Activated CD8-positive, alpha-beta memory T cell treated with anti-CD3 and anti-CD28 coated beads, Interleukin-2, amount 50 U/mL, for 48 hours (primary cell): ENCODE data around the gene COQ3.

Experiments
- DNase-seq: peaks from one replicate; pipeline ENCODE4 v3.0.0-alpha.2; 2020

Gene COQ3, protein sequence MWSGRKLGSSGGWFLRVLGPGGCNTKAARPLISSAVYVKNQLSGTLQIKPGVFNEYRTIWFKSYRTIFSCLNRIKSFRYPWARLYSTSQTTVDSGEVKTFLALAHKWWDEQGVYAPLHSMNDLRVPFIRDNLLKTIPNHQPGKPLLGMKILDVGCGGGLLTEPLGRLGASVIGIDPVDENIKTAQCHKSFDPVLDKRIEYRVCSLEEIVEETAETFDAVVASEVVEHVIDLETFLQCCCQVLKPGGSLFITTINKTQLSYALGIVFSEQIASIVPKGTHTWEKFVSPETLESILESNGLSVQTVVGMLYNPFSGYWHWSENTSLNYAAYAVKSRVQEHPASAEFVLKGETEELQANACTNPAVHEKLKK

DNA sequence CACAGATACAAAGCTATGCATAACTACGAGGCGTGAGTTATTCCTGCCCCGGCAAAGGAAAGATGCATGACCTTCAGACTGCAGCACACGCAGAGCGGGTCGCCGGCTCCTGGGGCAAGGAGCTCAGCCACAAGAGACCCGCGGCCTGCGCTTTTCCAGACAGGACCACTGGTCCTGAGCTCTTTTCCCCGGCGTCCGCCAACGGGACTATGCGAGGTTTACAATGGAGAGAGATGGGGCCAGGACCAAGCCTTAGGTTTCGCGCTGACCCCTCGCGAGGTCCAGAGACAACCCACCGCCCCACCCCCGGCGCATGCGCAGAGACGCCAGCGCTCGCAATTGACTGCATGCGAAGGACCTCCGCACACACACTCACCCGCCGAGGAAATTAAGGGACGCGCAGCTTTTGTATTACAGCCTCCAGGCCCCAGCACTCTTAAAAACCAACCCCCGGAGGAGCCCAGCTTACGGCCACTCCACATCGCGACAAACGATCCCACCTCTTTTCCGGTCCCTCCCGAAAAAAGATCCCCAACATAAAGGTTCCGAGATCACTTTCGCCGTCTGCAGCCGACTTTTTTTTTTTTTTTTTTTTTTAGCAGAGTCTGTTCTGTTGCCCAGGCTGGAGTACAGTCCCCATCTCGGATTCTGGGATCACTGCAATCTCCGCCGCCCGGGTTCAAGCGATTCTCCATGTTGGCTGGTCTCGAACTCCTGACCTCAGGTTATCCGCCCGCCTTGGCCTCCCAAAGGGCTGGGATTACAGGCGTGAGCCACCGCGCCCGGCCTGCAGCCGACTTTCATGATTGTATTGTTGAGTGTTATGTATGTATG, at the start of gene COQ3:
COQ3 (minus strand) TSS at position 498 of the 834 bp plus-strand sequence; CDS start at position 482, 16 bp downstream.
- DNase-seq: peak; percentile 89

- no peak for DNase-seq
Measured at GRCh38 chr6:99434702-99435530, 40.9 kb upstream of the COQ3 start.

DNA sequence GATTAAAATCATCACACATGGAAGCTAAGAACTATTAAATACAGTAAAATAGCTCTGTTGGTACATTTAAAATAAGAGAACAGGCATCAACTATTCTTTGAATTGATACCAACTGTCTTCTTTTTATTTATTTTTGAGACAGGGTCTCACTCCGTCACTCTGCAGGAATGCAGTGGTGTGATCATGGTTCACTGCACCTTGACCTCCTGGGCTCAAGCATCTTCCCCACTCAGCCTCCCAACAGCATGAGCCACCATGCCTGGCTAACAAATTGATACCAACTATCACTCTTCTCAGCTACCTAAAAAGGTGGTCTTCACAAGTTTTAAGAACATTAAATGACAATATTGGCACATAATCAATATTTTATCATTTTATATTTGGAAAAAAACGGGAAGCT, 38.9 kb upstream of the COQ3 start:
- DNase-seq: no peak

DNA sequence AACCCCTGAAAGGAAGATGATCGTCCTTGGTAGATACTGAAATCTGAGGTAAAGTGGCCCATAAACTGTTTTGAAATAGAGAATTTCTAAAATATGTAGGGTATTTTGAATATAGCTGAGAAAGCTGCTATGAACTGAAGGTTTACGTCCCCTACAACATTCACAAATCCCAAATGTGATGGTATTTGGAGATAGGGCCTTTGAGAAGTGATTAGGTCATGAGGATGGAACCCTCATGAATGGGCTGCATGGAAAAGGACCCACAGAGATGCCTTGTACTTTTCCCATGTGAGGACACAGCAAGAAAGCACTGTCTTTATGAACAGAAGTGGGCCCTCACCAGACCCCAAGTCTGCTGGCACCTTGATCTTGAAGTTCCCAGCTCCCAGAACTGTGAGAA, 37.9 kb upstream of the COQ3 start:
- DNase-seq: no peak

DNA sequence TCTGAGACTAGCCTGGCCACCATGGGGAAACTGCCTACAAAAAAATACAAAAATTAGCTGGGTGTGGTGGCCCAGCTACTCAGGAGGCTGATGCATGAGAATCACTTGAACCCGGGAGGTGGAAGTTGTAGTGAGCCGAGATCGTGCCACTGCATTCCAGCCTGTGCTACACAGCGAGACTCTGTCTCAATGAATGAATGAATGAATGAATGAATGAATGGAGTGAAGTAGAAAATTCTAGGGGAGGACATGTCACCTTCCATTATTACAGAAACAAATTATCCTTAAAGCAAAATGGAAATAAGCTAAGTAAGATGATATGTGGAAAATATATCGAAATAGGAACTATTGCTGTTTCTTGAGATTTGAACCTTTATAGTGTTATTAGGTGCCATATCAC, 34.0 kb upstream of the COQ3 start:
- DNase-seq: no peak

DNA sequence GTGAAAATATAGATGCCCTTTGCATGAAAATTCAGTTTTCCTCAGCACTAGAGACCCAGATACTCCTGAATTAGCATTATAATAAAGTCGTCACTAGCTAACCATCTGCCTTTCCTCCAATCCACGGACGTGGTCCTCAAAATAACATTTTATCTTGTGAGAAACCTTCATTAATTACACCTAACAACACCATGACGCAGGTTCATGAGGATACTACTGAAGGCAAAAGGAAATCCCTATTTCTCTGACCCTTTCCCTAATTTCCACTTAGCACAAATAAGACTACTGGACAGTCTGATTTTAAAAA, 32.4 kb upstream of the COQ3 start:
- no peak for DNase-seq

DNA sequence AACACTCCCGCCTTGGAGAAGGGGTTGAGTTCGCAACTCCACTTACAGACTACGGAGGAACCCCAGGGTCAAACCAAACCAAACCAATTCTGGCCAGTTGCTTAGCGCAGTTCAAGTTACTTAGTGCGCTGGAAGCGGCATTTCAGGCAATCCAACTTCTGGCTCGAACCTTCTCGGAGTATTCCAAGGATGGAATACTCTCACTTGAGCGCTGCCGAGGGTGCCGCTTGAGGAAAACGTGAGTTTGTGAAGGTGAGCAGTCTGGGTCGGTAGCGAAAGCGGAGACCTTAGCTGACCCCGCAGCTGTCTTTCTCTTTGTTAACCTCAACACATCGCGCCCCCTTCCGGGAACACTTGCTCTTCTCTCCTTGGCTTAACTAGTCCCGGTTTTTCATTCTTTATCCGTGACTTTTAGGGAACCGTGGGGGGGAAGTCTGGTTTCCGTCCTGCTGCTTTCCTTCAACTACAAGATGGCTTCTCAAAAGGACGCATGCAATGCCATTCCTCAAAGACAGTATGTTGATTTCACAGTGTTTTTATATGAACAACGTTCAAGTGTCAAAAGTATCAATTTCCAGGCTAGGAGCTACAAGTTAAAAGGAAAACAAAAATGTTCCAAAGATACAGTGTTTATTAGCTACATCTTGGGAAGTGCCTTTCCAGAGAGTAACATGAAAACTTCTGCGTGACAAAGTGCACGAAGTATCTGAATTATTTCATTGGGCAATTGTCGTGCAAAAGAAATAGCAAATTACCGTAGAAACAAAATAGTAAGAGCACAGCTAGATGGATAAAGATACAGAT, 31.9 kb upstream of the COQ3 start:
- DNase-seq: peak; percentile 80

DNA sequence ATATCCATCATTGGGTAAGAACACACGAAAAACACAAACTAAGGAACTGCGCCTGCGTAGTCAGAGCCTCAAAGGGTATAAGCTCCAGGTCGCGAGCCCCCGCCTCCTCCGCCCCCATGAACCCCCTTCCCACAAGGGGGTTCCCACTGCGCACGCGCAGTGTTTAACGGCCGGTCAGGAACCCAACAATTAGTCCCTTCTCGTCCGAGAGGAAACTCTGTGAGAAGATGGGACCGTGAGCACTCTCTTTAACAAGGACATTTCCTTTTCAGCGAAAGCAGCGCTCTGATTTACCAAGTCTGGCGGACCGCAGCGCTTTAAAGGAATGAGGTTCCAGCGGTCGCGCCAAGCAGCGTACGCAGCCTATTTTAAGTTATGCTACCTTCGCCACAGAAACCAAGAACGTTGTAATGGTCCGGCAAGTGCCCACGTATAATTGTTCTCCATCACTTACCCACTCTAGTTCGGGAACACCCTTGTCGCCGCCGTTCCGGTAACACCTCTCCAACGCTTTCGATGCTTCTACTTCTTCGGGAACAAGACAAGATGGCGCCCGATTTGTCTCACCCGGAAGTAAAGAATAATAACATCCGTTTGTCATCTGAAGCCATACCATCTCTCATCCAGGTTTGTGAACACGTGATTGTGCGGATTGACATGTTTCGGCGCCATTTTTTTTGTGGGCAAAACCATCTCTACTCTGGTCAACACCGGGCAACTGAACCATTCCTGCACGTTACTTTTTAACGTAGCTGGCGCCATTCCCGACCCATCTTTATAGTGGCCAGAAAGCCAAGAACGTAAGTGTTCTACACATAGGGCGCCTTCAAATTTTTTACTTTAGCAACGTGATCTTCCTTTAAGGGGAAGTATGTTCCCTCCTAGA, 31.0 kb upstream of the COQ3 start, which contains the start of gene PNISR:
PNISR (minus strand) TSS at position 548 of the 886 bp plus-strand sequence. CDS start 10,649 bp downstream, outside the sequence.
- DNase-seq: peak; percentile 88

- no peak for DNase-seq
Measured at GRCh38 chr6:99424022-99424421, 30.0 kb upstream of the COQ3 start.

GRCh38 chr6:99422912-99423311, 28.9 kb upstream of the COQ3 start:
- no peak for DNase-seq

DNA sequence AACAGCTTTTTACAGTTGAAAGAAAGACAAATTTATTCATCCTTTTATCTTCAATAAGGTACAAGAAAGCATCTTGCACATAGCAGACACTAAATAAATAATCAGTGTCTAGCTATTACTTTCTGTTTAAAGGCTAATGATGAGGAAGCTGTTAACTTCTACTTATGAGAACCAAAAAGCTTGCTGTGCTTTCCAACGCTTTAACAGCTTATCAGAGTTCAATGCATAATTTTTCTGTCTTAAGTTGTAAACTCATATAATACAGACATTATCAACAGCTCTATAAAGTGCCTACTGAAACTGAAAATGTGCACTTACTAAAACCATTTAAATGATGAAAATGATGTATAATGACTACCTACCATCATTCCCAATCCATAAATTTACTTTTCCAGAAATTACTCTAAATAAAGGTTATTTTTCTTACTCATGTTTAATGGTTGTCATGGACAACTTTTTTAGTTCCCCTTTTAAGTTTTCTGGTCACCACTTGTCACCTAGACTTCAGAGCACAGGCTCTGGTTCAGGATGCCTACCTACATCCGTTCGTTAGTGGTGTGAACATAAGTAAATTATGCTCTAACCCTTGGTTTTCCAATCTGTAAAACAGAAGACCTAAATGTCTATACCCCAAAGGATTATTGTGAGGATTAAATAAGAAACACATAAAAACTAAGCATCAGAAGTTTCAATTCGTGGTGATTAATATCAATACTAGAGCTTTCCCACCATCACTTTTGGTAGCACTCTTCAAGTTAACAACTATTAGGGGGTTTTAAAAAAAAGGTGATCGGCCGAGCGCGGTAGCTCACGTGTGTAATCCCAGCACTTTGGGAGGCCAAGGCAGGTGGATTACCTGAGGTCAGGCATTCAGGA, 23.1 kb upstream of the COQ3 start:
- no peak for DNase-seq

- no peak for DNase-seq
Measured at GRCh38 chr6:99416226-99416625, 22.2 kb upstream of the COQ3 start.

DNA sequence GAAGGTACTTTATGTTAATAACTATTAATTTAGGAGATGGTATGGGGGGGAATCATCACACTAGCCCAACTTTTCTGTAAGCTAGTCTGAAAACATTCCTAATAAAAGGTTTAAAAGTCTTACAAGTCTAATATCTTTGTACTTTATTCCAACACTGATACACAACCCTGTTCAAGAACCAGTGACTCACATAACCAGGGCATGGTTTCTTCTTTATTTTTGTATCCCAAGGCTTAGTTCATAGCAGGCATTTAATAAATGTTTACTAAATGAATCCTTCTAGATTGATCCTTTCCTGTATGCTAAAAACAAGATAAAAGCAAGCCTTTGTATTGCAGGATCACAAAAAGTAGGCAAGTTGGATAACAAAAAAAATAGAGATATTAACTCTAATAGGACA, 21.5 kb upstream of the COQ3 start:
- no peak for DNase-seq

DNA sequence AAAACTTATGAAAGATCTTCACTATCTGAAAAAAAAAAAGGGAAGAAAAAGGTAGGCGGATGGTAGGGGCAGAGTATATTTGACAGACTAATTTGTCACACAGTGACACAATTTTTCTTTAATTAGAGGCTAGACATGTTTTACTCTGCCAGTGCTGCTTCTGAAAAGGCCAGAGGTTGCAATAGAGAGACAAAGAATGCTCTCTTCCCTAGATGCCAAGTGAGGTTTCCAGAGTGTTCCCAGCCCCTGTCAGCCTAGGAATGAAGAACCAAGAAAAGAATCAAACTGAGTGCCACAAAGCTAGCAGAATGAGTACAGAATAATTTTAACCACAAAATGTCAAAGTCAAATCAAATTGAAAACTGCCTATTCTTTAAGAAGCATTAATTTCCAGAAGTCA, 18.1 kb upstream of the COQ3 start:
- DNase-seq: no peak

- no peak for DNase-seq
Measured at GRCh38 chr6:99409672-99410071, 15.7 kb upstream of the COQ3 start.

DNA sequence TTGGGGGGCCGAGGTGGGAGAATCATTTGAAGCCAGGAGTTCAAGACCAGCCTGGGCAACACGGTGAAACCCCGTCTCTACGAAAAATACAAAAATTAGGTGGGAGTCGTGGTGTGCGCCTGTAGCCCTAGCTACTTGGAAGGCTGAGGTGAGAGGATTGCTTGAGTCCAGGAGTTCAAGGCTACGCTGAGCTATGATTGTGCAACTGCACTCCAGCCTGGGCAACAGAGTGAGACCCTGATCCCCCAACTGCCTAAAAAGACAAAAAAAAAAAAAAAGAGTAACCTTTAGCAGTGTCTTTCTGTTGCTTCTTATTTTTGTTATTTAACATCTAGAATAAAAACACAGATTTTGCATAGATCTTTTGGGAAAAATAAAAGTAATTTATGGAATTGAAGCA, 13.1 kb upstream of the COQ3 start:
- no peak for DNase-seq

GRCh38 chr6:99402448-99402847, 8.5 kb upstream of the COQ3 start:
- no peak for DNase-seq

- DNase-seq: no peak
Measured at GRCh38 chr6:99397287-99397686, 3.3 kb upstream of the COQ3 start.

GRCh38 chr6:99393366-99393697, 663 bp downstream of the COQ3 start:
- no peak for DNase-seq

GRCh38 chr6:99390896-99391295, 3.1 kb downstream of the COQ3 start:
- DNase-seq: no peak

DNA sequence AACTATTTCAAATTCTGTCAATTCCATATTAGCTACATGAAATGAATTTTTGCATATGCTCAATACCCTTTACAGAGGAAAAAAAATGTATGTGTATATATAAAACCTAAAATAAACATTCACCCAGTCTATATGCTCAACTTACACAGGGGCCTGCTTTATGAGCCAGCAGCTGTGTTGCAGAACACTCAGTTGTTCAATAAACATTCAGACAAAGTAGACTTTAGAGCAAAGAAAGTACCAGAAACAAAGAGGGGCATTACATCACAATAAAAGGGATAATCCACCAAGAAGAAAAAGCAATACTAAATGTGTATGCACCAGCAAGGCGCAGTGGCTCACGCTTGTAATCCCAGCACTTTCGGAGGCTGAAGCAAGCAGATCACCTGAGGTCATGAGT, 9.5 kb downstream of the COQ3 start:
- no peak for DNase-seq
